ENCODE measurements around the gene TARDBP.
"Not testable (repeated sequence)": the region's sequence is repeated elsewhere in the genome, so short reads cannot be mapped to it uniquely, and the experiment has no call there.

The TARDBP gene

DNA sequence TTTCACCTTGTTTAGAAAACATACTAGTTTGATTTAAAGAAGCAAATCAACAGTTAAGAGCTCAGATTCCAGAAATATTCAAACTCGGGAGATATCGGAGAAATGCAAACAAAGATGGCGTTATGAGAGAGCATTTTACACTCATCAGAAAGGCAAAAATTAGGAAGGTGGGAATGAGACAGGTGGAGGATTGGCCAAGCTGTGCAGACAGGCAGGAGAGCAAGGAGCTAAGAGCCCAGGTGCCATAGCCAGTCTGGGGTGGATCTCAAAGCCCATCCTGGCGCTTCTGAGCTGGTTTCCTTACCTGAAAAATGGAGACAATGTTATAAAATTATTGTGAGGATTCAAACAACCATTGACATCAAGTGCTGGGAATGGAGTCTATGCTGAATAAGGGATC, 19.6 kb upstream of the TARDBP start:
- DNase-seq (ENCODE audit: low spot score) = no peak

DNA sequence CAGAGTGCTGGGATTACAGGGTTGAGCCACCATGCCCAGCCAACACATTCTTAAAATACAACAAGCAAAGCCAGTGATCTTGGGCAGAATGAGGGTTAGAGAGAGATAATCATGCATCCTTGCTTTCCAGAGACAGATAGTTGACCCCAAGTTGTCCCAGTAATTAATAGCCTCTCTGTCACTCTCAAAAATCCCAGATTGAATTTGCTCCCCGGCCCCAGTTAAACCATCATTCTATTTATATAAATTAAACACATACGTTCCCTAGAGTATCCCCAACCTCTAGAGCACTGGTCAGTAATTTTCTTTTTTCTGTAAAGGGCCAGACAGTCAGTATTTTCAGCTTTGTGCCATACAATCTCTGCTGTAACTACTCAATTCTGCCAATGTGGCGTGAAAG, 16.4 kb upstream of the TARDBP start:
- no peak for DNase-seq (ENCODE audit: low spot score)

GRCh38 chr1:11000526-11000925, 11.9 kb upstream of the TARDBP start:
- DNase-seq (ENCODE audit: low spot score) = no peak

DNA sequence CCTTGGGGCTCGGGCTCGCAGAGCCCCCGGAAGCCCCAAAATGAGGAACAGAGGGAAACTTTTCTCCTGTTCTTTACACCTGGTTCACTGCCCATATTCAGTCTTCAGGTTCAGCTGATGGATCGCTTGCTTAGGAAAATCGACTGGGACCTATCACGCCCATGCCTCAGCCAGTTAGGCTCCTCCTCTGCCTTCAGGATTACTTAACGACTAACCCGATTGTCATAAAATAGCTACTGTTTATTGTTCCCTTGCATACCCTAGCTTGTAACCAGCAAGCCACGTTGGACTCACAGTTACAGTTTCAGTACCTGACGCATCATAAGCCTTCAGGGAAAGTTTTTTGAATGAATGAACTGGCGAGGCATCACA, 692 bp downstream of the TARDBP start:
- DNase-seq (ENCODE audit: low spot score) = no peak

DNA sequence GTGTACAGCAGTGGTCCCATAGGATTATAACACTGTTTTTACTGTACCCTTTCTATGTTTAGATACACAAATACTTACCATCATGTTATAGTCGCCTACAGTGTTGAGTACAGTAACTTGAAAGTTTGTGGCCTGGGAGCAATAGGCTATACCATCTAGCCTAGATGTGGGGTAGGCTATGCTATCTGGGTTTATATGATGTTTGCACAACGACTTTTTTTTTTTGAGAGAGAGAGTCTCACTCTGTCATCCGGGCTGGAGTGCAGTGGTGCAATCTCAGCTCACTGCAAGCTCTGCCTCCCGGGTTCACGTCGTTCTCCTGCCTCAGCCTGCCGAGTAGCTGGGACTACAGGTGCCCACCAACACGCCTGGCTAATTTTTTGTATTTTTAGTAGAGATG, 6.9 kb downstream of the TARDBP start:
- not testable (repeated sequence) for DNase-seq (ENCODE audit: low spot score)

DNA sequence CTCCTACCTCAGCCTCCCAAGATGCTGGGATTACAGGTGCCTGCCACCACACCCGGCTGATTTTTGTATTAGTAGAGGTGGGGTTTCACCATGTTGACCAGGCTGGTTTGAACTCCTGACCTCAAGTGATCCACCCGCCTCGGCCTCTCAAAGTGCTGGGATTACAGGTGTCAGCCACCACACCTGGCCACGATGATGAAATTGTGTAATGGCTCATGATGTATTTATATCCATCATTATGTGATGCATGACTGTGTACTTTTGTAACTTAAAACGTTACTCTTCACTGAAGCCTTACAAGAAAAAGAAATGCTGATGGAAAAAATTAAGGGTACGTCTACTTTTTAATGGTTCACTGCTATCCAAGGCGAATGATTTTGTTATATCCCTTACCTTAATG, 7.5 kb downstream of the TARDBP start:
- no peak for DNase-seq (ENCODE audit: low spot score)

- no peak for DNase-seq (ENCODE audit: low spot score)
Observed at GRCh38 chr1:11023201-11023600, 10.7 kb downstream of the TARDBP start.

DNA sequence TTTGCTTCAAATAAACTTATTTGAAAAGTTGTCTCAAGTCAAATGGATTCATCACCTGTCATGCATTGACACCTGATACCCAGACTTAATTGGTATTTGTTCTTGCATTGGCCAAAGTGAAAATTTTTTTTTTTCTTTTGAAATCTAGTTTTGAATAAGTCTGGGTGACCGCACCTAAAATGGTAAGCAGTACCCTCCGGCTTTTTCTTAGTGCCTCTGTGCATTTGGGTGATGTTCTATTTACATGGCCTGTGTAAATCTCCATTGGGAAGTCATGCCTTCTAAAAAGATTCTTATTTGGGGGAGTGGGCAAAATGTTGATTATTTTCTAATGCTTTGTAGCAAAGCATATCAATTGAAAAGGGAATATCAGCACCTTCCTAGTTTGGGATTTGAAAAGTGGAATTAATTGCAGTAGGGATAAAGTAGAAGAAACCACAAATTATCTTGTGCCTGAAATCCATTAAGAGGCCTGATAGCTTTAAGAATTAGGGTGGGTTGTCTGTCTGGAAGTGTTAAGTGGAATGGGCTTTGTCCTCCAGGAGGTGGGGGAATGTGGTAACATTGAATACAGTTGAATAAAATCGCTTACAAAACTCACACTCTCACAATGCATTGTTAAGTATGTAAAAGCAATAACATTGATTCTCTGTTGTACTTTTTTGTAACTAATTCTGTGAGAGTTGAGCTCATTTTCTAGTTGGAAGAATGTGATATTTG, 11.9 kb downstream of the TARDBP start:
- DNase-seq (ENCODE audit: low spot score) = no peak

GRCh38 chr1:11024874-11025203, 12.4 kb downstream of the TARDBP start:
- DNase-seq (ENCODE audit: low spot score) = no peak

DNA sequence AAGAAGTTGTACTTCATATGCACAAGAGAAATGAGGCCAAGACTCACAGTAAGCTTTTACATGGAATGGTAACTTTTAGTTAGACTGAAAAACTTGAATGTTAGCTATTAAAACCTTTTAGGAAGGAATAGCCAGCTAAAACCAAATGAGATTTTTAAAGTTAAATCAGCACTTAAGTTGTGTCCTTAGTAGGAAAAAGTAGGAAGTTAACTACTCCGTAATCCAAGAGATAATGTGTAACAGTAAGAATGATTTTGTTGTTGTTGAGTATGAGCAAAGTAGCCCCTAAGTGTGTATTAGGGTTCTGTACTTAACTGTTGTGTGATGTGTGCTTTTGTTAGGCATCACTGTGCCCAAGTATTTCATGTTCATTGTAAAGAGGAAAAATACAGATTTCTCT, 13.2 kb downstream of the TARDBP start:
- no peak for DNase-seq (ENCODE audit: low spot score)

GRCh38 chr1:11026052-11026451, 13.6 kb downstream of the TARDBP start:
- DNase-seq (ENCODE audit: low spot score) = no peak

DNA sequence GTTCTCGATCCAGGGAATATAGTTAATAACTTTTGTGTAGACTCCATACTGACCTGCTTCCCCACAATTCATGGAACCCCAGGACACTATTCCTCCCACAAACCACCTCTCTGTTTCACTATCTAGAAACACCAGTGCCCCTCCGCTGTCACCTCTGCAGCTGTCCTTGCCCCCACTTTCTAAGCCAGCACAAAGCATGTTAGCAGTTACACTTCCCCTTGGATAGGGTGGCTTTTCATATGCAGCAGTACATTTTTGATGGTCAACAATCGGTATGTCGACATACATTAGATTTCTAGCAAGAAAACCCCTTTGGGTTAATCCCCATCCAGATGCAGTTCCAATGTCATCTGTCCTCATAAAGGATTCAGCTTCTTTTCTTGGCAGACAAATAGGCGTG, 14.4 kb downstream of the TARDBP start:
- no peak for DNase-seq (ENCODE audit: low spot score)

DNA sequence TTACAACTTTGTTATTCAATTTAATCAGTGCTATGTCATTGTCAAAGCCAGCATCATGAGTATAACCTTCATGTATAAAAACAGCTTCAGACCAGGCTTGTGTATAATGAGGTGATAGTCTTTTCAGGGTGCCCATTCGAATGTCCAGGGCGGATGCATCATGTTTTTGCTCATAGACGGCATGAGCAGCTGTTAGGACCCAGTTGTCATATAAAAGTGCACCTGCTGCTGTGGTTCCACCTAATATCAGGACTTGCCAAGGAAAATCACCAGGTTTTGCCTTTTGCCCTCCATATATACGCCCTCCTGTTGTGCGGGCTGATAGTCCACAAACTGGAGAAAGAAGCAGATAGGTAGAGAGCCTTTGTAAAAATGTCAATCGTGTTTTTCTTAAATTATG, 14.9 kb downstream of the TARDBP start:
- no peak for DNase-seq (ENCODE audit: low spot score)

GRCh38 chr1:11028018-11028417, 15.6 kb downstream of the TARDBP start:
- no peak for DNase-seq (ENCODE audit: low spot score)

DNA sequence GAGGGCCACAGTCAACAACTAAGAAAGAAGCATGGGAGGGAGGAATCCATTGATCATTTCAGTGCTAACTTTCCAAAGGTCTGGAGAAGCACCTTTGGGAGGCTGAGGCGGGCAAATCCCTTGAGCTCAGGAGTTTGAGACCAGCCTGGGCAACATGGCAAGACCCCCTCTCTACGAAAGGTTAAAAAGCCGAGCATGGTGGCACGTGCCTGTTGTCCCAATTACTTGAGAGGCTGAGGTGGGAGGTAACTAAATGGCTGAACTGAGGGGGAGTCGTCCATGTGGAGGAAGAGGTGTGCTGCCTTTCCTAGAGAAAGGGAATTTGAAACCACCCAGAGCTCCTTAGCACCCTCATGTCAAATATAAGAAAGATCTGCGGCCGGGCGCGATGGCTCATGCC, 18.4 kb downstream of the TARDBP start:
- DNase-seq (ENCODE audit: low spot score) = no peak

DNA sequence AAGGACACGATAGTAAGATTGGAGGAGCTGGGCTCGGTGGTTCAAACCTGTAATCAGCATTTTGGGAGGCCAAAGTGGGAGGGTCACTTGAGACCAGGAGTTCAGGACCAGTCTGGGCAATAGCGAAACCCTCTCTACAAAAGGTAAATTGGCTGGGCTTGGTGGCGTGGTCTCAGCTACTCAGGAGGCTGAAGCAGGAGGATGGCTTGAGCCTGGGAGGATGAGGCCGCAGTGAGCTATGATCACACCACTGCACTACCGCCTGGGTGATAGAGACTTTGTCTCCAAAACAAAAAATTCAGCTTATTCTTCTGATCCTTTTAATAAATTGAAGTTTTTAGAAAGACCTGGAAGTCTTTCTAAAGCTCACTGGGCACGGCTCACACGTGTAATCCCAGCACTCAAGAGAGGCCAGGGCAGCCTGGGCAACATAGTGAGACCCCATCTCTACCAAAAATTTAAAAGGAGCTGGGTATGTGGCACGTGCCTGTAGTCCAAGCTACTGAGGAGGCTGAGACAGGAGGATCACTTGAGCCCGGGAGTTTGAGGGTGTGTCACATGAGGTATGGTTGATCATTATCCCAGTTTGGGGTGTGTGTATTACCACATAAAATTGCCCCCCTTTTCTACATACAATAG, 19.3 kb downstream of the TARDBP start:
- no peak for DNase-seq (ENCODE audit: low spot score)

DNA sequence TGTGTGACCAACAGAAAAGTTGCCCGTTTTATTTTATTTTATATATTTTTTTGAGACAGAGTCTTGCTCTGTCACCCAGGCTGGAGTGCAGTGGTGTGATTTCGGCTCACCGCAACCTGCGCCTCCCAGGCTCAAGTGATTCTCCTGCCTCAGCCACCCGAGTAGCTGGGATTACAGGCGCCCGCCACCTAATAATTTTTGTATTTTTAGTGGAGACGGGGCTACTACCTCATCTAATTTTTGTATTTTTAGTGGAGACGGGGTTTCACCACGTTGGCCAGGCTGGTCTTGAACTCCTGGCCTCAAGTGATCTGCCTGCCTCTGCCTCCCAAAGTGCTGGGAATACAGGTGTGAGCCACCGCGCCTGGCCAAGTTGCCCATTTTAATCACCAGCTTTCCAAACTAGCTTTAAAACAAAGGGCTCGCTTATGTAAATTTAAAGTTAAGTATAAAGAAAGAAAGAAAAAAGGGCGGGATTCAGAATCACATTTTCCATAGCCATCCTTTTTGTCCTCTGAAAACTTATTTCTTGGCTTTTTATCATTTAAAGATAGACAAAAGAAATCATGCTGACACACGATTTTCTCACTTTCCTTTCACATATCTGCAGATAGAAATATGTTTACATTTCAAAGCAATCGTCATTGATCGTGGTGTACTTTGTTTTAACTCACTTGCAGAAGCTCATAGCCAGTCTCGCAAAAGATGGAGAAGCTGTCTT, 24.7 kb downstream of the TARDBP start:
- not testable (repeated sequence) for DNase-seq (ENCODE audit: low spot score)

GRCh38 chr1:11037740-11038182, 25.3 kb downstream of the TARDBP start:
- DNase-seq (ENCODE audit: low spot score) = peak; percentile 88

- no peak for DNase-seq (ENCODE audit: low spot score)
Observed at GRCh38 chr1:11039351-11040104, 27.1 kb downstream of the TARDBP start.

GRCh38 chr1:11040105-11040429, 27.6 kb downstream of the TARDBP start:
- not testable (repeated sequence) for DNase-seq (ENCODE audit: low spot score)

GRCh38 chr1:11041048-11041447, 28.6 kb downstream of the TARDBP start:
- DNase-seq (ENCODE audit: low spot score) = no peak

GRCh38 chr1:11042065-11042464, 29.6 kb downstream of the TARDBP start:
- no peak for DNase-seq (ENCODE audit: low spot score)

All from globus pallidus (tissue), 1 donor.